ENCODE data around the gene DBR1.

DNA sequence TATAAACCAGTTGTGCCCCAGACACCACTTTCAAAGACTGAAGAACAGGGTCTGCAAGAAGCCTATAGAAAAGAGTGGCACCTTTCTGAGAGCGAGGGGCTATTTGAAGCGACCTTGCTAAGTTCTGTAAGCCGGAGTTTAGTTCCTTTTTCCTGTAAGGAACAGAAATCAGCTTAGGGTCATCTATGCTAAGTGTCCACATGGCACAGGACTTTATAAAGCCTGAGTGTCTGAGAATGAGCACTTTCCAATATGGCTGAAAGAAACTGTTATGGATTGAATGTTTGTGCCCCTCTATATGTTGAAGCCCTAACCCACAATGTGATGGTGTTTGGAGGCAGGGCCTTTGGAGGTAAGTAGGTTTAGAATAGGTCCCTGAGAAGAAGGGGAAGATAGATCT lies 38.5 kb downstream of the DBR1 start:
- TF ChIP-seq KLF11 (CRISPR knock-in tag; IDR thresholded peaks at IDR 0.05) (no peak), ZNF7 (CRISPR knock-in tag; IDR thresholded peaks at IDR 0.05) (no peak)
- TF ChIP-seq, protein P1, sequence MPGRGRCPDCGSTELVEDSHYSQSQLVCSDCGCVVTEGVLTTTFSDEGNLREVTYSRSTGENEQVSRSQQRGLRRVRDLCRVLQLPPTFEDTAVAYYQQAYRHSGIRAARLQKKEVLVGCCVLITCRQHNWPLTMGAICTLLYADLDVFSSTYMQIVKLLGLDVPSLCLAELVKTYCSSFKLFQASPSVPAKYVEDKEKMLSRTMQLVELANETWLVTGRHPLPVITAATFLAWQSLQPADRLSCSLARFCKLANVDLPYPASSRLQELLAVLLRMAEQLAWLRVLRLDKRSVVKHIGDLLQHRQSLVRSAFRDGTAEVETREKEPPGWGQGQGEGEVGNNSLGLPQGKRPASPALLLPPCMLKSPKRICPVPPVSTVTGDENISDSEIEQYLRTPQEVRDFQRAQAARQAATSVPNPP (CRISPR knock-in tag; IDR thresholded peaks at IDR 0.05): no peak
- TF ChIP-seq, protein P2, sequence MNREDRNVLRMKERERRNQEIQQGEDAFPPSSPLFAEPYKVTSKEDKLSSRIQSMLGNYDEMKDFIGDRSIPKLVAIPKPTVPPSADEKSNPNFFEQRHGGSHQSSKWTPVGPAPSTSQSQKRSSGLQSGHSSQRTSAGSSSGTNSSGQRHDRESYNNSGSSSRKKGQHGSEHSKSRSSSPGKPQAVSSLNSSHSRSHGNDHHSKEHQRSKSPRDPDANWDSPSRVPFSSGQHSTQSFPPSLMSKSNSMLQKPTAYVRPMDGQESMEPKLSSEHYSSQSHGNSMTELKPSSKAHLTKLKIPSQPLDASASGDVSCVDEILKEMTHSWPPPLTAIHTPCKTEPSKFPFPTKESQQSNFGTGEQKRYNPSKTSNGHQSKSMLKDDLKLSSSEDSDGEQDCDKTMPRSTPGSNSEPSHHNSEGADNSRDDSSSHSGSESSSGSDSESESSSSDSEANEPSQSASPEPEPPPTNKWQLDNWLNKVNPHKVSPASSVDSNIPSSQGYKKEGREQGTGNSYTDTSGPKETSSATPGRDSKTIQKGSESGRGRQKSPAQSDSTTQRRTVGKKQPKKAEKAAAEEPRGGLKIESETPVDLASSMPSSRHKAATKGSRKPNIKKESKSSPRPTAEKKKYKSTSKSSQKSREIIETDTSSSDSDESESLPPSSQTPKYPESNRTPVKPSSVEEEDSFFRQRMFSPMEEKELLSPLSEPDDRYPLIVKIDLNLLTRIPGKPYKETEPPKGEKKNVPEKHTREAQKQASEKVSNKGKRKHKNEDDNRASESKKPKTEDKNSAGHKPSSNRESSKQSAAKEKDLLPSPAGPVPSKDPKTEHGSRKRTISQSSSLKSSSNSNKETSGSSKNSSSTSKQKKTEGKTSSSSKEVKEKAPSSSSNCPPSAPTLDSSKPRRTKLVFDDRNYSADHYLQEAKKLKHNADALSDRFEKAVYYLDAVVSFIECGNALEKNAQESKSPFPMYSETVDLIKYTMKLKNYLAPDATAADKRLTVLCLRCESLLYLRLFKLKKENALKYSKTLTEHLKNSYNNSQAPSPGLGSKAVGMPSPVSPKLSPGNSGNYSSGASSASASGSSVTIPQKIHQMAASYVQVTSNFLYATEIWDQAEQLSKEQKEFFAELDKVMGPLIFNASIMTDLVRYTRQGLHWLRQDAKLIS (CRISPR knock-in tag; IDR thresholded peaks at IDR 0.05): no peak
